GM18517 (cell line): ENCODE results near the gene UTS2R.

Experiments used
- ATAC-seq: cut with Tn5 transposase; IDR thresholded peaks from one replicate; pipeline ENCODE4 v1.9.1; 2021; ENCODE audit warnings: mild to moderate bottlenecking, moderate library complexity; ENCODE audit not compliant: unreplicated experiment

UTS2R gene

DNA sequence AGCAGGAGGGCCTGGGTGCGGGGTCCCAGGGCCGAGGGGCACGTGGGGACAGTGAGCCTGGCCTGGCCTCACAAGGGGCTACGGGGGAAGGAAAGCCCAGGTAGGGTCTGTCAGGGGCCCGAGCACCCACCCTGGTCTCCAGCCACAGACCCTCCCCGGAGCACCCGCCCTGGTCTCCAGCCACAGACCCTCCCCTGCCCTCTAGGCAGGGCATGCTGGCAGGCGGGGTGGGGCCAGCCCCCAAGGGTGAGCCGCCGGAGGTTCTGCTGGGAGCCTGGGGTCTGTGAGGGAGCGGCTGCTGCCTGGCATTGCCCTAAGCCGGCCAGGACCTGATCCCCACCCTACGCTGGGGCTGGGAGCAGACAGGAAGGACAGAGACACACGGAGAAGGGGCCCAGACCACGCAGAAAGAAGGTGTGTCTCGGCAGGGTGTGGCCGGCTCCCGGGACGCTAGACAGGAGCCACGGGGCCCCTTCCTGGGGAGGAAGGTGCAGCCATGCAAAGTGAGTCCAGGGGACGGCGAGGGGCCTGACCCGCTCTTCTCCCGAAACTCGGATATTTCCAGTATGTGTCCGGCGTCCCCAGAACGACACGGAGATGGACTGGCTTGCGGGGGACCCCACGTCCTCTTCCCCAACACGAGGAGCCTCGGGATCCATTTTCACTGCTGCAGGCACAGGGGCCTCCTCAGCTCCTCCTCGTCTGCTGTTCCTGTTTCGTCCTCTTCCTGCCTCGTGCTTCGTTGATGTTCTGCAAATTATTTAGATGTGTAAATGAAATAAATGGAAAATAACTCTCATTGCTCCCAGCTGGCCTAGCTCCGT lies 15.5 kb downstream of the UTS2R start:
- ATAC-seq, result no peak

GRCh38 chr17:82387705-82388106 lies 16.1 kb downstream of the UTS2R start:
- ATAC-seq, result no peak

- ATAC-seq, result no peak
Measured at GRCh38 chr17:82388223-82388921, 16.8 kb downstream of the UTS2R start.

DNA sequence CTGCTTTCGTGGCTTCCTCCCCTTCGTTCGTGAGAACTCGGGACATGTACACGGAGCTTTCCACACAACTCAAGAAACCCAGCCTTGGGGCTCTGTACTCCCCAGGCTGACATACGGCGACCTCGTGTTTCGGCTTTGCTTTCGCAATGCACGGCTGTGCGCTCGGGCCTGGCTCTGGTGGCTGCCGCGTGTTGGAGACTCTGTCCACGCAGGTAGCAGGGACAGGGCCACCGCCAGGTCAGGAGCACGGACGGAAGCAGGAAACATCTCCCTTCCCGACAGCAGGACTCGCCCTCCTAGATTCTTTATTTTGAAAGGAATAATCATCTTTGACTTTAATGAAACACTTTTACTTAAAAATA lies 17.3 kb downstream of the UTS2R start:
- ATAC-seq, result no peak

GRCh38 chr17:82389379-82389778 lies 17.8 kb downstream of the UTS2R start:
- ATAC-seq, result no peak

DNA sequence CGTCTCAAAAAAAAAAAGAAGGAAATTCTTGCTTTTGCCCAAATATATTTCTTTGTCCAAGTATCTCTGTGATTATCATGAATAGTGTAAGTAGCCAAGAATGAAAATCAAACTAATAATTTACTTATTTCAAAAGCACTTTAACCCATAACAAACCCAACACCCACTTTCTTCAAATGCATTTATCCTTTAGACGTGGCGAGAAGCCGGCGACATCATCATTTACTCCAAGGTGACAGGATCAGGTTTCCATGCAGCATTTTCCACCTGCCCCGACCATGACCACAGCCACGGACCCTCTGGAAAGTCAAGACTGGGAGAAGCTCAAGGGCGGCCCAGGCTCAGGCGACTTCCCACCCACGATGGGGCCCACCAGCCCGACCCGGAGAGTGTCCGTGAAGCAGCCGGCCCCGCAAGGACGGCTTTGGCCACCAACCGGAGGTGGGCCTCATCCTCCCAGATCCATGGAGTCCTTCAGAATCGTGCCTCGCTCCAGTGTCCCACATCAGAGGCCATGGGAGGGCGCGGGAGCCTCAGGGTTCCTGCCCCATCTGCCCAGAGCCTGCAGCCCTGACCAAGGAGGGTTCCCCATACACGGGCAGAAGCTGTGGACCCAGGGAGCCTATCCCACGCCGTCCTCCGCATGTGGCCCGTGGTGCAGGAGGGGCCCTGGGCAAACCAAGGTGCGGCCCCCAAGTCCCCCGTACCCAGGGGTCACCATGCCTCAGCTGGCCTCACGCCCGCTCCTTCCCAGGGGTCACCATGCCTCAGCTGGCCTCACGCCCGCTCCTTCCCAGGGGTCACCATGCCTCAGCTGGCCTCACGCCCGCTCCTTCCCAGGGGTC lies 18.7 kb downstream of the UTS2R start:
- no peak for ATAC-seq

DNA sequence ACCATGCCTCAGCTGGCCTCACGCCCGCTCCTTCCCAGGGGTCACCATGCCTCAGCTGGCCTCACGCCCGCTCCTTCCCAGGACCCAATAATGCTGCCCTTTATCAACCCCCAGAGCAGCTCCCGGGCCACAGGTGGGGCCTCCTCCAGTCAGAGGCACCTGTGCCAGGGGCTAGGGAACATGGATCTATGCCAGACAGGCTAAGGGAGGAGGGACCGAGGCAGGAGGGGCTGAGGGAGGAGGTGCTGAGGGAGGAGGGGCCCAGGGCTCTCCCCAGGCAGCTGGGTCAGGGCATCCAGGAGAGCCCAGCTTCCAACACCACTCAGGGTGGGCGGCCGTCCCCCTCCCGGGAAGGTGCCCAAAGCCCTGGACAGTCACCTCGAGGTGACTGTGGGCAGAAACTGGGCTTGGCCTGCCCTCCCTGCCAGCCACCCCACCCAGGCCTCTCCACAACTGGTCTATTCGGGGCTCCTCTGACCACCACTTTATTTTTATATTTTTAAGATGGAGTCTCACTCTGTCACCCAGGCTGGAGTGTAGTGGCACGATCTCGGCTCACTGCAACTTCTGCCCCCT lies 19.4 kb downstream of the UTS2R start:
- ATAC-seq, result no peak

- no peak for ATAC-seq
Measured at GRCh38 chr17:82391496-82392066, 20.0 kb downstream of the UTS2R start.

DNA sequence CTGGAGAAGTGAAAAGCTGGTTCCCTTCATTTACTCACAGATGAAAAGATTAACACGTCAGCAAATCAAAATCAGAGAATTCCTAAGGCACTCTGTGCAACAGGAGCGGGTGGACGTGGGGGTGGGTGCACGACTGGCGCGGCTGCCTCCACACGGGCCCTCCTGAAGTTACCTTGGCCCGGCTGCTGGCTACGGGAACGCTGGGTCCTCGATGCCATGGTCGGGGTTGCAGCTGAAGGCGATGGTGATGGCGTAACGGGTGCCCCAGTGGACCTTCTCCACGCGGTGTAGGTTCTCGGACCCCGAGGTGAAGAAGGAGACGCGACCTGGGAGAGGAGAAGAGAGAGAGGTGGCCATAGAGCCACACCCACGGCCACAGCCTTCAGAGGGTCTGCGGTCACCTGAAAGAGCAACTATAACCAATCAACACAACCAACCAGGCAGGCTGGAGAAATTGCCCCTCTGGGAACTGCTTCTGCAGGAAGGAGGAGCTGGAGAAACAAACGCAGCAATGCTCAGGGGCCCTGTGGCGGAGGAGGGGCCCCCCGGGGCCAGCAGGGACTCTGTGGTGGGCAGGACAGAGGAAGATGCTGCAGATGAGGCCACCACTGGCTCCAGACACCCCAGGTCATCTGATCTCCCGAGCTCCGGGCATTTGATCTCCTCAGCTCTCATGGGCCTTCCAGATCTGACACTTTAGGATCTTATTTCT lies 20.8 kb downstream of the UTS2R start:
- ATAC-seq, result no peak

GRCh38 chr17:82392941-82393340 lies 21.4 kb downstream of the UTS2R start:
- ATAC-seq, result no peak

DNA sequence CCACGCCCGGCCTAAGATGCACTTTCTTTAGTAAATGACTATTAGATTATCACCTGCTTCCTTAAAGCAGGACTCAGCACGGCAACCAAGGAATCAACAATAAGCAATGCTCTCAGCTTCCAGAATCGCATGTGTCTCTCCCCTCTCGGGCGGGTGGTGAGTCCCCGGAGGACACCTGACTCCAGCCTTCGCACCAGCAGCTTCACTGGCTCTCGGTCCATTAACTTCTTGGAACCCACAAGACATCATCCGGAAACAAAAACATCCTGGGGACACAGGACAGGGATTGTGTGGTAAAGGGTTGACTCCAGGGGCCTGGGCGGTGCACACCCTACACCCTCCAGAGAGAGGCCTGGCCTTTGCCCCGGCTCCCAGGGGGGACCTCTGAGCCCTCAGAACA lies 22.7 kb downstream of the UTS2R start:
- ATAC-seq, result no peak

GRCh38 chr17:82396601-82397435 lies 25.3 kb downstream of the UTS2R start:
- no peak for ATAC-seq

DNA sequence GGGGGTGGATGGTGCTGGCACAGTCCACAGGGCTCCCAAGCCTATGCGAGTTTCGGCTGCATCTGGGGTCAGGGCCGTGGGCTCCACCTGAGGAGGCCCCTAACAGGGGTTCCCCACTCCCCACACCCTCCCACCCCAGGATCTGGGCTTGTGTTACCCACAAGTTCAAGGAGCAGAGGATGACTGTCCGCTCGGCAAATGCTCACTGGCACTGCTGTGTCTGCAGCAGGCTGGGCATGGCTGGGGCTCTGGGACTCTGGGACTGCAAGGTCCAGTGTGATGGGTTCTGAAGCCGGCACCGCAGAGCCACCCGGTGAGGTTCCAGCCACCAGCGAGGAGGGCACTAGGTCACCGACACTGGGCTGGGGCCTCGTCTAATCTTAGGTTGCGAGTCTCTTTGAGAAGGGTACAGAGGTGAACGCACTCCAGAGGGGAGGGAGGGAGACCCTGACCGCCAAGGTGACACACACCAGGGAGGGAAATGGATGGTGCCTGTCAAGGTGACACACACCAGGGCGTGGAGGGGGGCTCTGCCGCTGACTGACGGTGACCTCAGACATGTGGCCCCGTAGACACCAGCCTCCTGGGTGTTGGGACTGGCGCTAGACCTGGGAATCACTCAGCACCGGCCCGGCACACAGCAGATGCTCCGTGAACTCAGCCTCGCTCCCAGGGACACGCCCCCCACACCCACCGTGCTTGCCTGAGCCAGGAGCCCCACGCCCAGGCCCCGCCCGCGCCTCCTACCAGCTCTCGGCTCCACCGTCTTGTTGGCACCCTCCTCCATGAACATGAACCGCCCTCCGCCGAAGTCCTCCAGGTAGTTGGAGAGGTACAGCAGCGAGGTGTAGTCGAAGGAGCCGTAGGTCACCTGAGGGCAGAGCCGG lies 26.1 kb downstream of the UTS2R start:
- no peak for ATAC-seq

- ATAC-seq, result no peak
Measured at GRCh38 chr17:82399041-82399441, 27.5 kb downstream of the UTS2R start.

- ATAC-seq, result no peak
Measured at GRCh38 chr17:82399601-82400101, 28.1 kb downstream of the UTS2R start.

- ATAC-seq, result no peak
Measured at GRCh38 chr17:82400206-82400605, 28.6 kb downstream of the UTS2R start.

DNA sequence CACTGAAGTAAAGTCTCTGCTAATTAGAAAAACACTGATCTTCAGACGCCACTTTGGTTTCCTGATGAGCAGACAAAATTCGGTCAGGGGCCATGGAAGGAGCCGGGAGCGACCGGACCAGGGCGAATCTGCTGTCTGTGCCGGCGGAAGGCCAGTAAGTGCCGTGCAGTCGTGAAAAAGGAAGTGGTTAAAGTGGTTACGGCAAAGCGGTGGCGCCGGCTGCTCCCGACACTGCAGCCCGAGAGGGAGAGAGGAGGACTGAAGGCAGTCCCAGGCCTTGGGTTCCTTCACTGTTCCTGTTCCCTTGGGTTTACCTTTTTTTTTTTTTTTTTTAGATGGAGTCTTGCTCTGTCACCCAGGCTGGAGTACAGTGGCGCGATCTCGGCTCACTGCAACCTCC lies 29.3 kb downstream of the UTS2R start:
- ATAC-seq, result no peak

DNA sequence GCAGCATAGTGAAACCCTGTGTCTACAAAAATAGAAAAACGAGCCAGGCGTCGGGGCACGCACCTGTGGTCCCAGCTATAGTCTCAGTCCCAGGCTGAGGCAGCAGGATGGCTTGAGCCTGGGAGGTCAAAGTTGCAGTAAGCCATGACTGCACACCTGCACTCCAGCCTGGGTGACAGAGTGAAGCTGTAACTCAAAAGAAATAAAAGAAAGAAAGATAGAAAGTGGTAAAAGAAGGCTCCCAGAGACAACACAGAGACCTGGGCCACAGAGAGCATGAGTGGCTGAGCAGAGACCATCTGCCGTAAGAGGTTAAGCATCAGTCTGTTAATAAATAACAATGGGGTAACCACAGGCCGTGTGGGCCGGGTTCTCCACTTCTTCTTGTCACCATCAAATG lies 31.3 kb downstream of the UTS2R start:
- peak; percentile 82 for ATAC-seq
